ENCODE results near the gene TUBG1. TPM values are rescaled to one million over a fixed set of nuclear protein-coding genes. Genes with fewer than 3 reads are reported as not detected.

TUBG1 gene
- total and polyA plus RNA-seq, 9 of the 15 experiments (the other 6 are each of a cell fraction or from before 2014, with no cell fraction given), result 33.1 to 147 (median 66.0) TPM

DNA sequence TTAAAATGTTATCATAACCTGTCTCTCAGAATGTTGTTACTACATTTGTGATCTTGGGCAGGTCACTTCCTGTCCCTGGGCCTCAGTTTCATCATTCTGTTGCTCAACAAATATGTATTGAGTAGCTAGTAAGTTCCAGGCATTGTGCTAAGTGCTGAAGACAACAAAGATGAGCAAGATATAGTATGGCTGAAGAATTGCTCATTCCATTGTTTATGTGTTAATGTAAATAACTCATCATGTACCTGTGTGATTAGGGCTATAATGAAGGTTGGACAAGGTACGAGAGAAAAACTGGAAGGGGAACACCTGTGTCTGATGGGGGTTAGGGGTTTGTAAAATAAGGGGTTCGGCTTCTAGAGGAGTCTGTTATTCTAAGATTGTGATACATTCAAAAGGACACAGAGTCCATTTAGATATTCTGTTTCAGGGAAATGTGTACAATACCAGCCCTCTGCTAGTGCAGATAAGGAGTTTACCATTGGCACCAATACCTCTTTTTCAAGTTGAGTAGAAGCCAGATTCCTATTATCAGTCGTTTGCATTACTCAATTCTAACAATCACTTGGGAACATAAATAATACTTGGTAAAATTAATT, 20.0 kb downstream of the TUBG1 start (continued):
- TF ChIP-seq, protein P1, sequence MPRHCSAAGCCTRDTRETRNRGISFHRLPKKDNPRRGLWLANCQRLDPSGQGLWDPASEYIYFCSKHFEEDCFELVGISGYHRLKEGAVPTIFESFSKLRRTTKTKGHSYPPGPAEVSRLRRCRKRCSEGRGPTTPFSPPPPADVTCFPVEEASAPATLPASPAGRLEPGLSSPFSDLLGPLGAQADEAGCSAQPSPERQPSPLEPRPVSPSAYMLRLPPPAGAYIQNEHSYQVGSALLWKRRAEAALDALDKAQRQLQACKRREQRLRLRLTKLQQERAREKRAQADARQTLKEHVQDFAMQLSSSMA (CRISPR knock-in tag; IDR thresholded peaks at IDR 0.05), result no peak
- TF ChIP-seq RBM25 (IDR thresholded peaks at IDR 0.05; ENCODE audit: low read depth, low read length, severe bottlenecking), result no peak
- TF ChIP-seq HDAC8 (tag; IDR thresholded peaks at IDR 0.05), result no peak
- TF ChIP-seq KLF10 (CRISPR knock-in tag; IDR thresholded peaks at IDR 0.05), result no peak
- TF ChIP-seq FOXJ3 (CRISPR knock-in tag; IDR thresholded peaks at IDR 0.05), result no peak
- no peak for TF ChIP-seq ZNF77 (CRISPR knock-in tag; IDR thresholded peaks at IDR 0.05)
- no peak for TF ChIP-seq TAF9B (IDR thresholded peaks at IDR 0.05; ENCODE audit: partially characterized antibody)
- TF ChIP-seq, protein P2, sequence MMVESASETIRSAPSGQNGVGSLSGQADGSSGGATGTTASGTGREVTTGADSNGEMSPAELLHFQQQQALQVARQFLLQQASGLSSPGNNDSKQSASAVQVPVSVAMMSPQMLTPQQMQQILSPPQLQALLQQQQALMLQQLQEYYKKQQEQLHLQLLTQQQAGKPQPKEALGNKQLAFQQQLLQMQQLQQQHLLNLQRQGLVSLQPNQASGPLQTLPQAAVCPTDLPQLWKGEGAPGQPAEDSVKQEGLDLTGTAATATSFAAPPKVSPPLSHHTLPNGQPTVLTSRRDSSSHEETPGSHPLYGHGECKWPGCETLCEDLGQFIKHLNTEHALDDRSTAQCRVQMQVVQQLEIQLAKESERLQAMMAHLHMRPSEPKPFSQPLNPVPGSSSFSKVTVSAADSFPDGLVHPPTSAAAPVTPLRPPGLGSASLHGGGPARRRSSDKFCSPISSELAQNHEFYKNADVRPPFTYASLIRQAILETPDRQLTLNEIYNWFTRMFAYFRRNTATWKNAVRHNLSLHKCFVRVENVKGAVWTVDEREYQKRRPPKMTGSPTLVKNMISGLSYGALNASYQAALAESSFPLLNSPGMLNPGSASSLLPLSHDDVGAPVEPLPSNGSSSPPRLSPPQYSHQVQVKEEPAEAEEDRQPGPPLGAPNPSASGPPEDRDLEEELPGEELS (CRISPR knock-in tag; IDR thresholded peaks at IDR 0.05; ENCODE audit: borderline replicate concordance), result no peak
- TF ChIP-seq TGIF2 (CRISPR knock-in tag; IDR thresholded peaks at IDR 0.05), result no peak
- TF ChIP-seq SMC3 (conservative IDR thresholded peaks at IDR 0.05; ENCODE audit: insufficient read depth, low read depth, low read length), result no peak
- TF ChIP-seq, protein P3, sequence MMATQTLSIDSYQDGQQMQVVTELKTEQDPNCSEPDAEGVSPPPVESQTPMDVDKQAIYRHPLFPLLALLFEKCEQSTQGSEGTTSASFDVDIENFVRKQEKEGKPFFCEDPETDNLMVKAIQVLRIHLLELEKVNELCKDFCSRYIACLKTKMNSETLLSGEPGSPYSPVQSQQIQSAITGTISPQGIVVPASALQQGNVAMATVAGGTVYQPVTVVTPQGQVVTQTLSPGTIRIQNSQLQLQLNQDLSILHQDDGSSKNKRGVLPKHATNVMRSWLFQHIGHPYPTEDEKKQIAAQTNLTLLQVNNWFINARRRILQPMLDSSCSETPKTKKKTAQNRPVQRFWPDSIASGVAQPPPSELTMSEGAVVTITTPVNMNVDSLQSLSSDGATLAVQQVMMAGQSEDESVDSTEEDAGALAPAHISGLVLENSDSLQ (IDR thresholded peaks at IDR 0.05), result no peak
- TF ChIP-seq STAG1 (CRISPR knock-in tag; IDR thresholded peaks at IDR 0.05; ENCODE audit: borderline replicate concordance), result no peak
- no peak for TF ChIP-seq ZNF668 (CRISPR knock-in tag; IDR thresholded peaks at IDR 0.05)
- no peak for TF ChIP-seq ESRRB (CRISPR knock-in tag; IDR thresholded peaks at IDR 0.05; ENCODE audit: borderline replicate concordance)
- TF ChIP-seq ESRRA (IDR thresholded peaks at IDR 0.05; ENCODE audit: borderline replicate concordance, low read depth), result no peak
- TF ChIP-seq, protein P4, sequence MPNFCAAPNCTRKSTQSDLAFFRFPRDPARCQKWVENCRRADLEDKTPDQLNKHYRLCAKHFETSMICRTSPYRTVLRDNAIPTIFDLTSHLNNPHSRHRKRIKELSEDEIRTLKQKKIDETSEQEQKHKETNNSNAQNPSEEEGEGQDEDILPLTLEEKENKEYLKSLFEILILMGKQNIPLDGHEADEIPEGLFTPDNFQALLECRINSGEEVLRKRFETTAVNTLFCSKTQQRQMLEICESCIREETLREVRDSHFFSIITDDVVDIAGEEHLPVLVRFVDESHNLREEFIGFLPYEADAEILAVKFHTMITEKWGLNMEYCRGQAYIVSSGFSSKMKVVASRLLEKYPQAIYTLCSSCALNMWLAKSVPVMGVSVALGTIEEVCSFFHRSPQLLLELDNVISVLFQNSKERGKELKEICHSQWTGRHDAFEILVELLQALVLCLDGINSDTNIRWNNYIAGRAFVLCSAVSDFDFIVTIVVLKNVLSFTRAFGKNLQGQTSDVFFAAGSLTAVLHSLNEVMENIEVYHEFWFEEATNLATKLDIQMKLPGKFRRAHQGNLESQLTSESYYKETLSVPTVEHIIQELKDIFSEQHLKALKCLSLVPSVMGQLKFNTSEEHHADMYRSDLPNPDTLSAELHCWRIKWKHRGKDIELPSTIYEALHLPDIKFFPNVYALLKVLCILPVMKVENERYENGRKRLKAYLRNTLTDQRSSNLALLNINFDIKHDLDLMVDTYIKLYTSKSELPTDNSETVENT (CRISPR knock-in tag; IDR thresholded peaks at IDR 0.05), result no peak
- no peak for TF ChIP-seq ARHGAP35 (IDR thresholded peaks at IDR 0.05; ENCODE audit: partially characterized antibody)
- TF ChIP-seq, protein P5, sequence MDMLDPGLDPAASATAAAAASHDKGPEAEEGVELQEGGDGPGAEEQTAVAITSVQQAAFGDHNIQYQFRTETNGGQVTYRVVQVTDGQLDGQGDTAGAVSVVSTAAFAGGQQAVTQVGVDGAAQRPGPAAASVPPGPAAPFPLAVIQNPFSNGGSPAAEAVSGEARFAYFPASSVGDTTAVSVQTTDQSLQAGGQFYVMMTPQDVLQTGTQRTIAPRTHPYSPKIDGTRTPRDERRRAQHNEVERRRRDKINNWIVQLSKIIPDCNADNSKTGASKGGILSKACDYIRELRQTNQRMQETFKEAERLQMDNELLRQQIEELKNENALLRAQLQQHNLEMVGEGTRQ (CRISPR knock-in tag; IDR thresholded peaks at IDR 0.05), result no peak
- TF ChIP-seq THRAP3 (IDR thresholded peaks at IDR 0.05; ENCODE audit: borderline replicate concordance), result no peak
- no peak for TF ChIP-seq CHCHD3 (CRISPR knock-in tag; IDR thresholded peaks at IDR 0.05)
- TF ChIP-seq EP300 (IDR thresholded peaks at IDR 0.05; ENCODE audit: low read length), result peak; percentile 85
- TF ChIP-seq ZNF140 (CRISPR knock-in tag; IDR thresholded peaks at IDR 0.05), result no peak
- no peak for TF ChIP-seq NFRKB (IDR thresholded peaks at IDR 0.05; ENCODE audit: low read depth)
